NB4 (cell line): ENCODE measurements around the gene SLC66A2.

Source experiments
- MAX ChIP-seq: IDR thresholded peaks from 2 replicates; pipeline ENCODE4 v1.6.1; 2011; ENCODE audit warnings: low read depth, low read length
- MYC ChIP-seq: IDR thresholded peaks from 2 replicates; pipeline ENCODE4 v1.6.1; 2011; ENCODE audit warnings: low read depth, low read length
- POLR2A ChIP-seq: IDR thresholded peaks from 2 replicates; pipeline ENCODE4 v1.6.1; 2011; ENCODE audit warnings: mild to moderate bottlenecking; ENCODE audit not compliant: insufficient read length; ENCODE audit errors: extremely low read depth
- TF ChIP-seq, protein P1 (sequence below): IDR thresholded peaks from one replicate; pipeline ENCODE4 v1.5.1; 2012; ENCODE audit warnings: low read depth, low read length

DNA sequence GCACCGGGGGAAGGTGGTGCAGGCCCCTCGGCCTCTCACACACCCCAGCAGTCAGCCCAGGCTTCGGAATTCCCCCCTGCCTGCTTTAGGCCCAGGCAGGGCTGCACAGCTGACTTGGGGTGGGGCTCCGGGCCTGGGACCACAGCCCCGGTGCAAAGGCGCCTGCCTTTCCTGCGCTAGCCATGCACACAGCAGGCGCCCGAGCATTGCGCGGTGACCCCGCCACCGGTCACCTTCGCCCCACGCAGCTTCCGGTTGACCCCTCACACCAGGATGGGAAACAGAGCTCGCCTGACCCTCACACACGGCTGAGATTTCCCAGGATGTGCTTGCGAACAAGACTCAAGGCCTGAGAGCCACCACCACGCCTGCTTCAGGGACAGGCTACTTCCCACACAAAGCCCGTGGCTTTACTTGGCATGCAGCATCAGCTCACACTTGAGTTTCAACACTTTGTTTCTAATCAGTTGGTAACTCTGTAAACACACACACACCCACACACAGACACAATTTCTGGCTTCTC is 46.0 kb downstream of the SLC66A2 start:
- TF ChIP-seq MYC (no peak), MAX (no peak), POLR2A (no peak)
- TF ChIP-seq, protein P1, sequence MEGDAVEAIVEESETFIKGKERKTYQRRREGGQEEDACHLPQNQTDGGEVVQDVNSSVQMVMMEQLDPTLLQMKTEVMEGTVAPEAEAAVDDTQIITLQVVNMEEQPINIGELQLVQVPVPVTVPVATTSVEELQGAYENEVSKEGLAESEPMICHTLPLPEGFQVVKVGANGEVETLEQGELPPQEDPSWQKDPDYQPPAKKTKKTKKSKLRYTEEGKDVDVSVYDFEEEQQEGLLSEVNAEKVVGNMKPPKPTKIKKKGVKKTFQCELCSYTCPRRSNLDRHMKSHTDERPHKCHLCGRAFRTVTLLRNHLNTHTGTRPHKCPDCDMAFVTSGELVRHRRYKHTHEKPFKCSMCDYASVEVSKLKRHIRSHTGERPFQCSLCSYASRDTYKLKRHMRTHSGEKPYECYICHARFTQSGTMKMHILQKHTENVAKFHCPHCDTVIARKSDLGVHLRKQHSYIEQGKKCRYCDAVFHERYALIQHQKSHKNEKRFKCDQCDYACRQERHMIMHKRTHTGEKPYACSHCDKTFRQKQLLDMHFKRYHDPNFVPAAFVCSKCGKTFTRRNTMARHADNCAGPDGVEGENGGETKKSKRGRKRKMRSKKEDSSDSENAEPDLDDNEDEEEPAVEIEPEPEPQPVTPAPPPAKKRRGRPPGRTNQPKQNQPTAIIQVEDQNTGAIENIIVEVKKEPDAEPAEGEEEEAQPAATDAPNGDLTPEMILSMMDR, result no peak
